Activated CD4-positive, alpha-beta T cell treated with anti-CD3 and anti-CD28 coated beads, Interleukin-2, amount 50 U/mL, for 24 hours (primary cell): ENCODE results near the gene CUTC.
"Not testable (repeated sequence)": the region's sequence is repeated elsewhere in the genome, so short reads cannot be mapped to it uniquely, and the experiment has no call there.

Experiments used
- DNase-seq, 2 donors: peaks; one replicate each; pipeline ENCODE4 v3.0.0-alpha.2; 2020; ENCODE audit warnings: low read depth in 1 of 2, low spot score in 1 of 2

The CUTC gene, protein sequence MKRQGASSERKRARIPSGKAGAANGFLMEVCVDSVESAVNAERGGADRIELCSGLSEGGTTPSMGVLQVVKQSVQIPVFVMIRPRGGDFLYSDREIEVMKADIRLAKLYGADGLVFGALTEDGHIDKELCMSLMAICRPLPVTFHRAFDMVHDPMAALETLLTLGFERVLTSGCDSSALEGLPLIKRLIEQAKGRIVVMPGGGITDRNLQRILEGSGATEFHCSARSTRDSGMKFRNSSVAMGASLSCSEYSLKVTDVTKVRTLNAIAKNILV

DNA sequence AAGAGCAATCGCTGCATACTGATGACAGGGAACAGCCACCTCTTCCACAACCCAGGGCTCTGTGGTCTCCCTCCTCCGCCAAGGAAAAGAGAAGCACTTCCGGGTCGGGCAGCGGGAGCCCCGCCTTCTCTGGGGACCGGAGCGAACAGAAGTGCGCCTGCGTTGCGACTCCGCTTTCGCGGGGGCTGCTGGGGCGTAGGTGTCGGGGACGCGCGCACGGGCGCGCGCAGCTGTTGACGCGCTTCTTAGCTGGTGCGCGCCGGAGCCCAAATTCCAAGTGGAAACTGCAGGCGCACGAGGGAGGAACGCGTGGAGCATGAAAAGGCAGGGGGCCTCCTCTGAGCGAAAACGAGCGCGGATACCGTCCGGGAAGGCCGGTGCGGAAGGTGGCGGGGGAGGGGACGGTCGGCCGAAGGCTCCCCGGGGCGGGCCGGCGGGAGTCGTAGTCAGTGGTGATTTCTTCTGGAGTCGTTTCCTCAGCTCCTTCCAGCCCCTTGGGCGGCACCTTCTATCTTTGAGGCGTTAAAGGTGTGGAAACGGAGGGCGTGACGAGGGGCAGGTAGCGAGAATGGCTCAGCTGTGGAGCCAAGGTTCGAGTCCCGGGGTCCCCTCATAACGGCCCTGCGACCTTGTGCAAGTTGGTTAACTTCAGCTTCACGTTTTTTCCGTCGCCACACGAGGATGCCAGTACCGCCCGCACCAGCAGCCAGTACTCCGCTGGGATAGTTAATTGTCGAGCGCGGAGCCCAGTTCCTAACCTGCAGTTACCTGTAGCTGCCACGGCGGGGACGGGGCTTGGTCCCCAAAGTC is at the start of gene CUTC, which contains the start of gene COX15:
Gene CUTC (plus strand): TSS at position 202 of the 810 bp plus-strand sequence. CDS start 115 bp downstream, at position 317.
Gene COX15 (minus strand): TSS at position 95 of the 810 bp plus-strand sequence. CDS start 78 bp downstream, at position 17.
- DNase-seq, result peak; percentile 89 to 92

DNA sequence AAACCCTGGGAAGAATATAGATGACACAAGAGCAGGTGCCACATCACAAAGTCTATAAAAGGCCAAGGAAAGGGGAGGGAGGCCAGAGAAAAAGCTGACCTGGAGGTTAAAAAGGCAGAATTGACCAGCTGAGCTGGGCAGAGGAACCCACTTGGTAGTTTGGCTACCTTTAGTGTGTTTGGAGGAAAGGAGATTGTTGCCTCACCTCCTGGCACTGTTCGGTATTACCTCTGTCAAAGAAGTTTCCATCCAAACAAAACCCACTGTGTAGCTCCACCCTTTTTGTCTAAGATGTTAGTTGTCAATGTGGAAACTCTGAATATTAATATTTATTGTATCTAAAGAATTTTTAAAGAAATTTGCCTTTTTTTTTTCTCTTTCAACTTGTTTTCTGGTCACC is 49.3 kb upstream of the CUTC start:
- no peak for DNase-seq

DNA sequence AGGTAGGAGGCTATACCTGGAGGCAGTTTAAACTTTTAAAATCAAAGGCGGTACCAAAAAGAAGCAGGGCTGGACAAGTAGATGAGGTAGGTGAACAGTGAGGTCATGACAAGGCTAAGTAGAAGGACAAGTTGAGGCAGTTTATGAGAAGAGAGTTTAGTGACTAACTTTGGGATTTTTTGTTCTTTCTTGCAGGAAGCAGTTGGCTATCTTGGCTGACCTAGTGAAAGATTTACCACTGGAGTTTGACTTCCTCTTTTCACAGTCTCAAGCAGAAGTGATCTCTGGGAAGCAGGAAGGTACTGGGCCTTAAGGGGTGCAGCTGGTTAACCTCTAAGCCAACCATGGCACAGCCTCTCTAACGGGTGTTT is 46.5 kb upstream of the CUTC start:
- DNase-seq, result no peak

DNA sequence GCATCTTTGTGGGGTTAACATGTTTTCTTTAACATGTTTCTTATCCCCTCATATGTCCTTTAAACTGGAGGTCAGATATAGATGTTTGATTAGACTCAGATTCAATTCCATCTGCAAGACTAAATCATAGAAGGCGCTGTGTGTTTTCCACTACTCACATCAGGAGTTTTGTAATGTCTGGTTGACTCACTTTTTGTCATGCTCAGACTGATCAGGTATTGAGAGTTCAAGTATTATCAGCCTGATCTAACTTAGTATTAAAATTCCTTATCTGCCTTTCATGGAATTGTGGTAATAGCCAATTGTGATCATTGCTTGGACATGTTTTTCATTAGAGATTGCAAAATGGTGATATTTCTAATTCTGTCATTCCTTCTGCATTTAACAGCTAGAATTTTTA is 42.6 kb upstream of the CUTC start:
- no peak for DNase-seq

DNA sequence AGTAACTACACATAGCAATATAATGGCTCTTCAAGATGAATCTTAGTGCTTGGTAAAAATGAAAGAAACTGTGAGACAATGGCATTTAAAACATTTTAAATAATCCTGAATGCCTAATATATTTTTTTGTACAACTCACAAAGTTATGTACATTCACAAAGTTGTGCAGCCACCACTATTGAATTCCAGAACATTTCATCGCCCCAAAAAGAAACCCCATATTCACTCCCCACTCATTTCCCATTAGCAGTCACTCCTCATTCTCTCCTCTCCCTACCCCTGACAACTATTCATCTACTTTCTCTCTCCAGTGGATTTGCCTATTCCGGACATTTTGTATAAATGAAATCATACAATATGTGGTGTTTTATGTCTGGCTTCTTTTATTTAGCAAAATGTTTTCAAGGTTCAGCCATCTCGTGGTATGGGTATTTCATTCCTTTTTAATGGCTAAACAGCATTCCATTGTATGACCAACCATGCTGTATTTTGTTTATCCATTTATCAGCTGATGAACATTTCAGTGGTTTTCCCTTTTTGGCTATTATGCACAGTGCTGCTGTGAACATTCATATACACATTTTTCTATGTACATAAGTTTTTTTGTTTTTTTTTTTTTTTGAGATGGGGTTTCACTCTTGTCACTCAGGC is 38.0 kb upstream of the CUTC start:
- no peak for DNase-seq

DNA sequence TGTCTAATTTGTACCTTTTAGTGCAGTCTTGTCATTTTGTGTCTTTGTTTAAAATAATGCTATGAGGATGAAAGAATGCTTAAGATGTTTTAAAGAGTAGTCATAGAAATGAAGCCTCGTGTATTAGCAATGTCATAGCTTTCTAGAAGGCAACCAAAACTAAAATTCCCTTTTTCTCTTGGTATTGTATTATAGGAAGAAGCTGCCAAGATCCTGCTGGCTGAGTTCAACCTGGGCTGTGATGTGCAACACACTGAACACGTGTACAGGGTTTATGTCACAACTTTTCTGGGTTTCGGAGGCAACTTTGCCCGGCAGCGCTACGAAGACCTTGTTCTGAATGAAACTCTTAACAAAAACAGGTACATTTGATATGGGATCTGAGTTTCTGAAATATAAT is 36.3 kb upstream of the CUTC start:
- DNase-seq, result no peak

DNA sequence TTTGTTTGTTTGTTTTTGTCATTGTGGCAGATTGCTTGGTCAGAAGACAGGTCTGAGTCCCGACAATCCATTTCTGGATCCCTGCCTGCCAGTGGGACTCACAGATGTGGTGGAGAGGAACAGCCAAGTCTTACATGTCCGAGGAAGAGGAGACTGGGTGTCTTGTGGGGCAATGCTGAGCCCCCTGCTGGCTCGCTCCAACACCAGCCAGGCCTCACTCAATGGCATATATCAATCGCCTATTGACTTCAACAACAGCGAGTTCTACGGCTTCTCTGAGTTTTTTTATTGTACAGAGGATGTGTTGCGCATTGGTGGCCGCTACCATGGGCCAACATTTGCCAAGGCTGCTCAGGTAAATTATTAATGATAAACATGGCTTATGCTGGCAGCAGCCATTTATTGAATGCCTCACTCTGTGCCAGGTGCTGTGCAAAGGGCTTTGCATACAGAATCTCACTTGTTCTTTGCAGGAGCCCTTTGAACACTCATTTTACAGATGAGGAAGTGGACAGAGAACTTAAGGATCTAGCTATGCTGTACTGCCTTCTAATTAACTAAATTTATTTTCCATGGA is 33.4 kb upstream of the CUTC start:
- no peak for DNase-seq

DNA sequence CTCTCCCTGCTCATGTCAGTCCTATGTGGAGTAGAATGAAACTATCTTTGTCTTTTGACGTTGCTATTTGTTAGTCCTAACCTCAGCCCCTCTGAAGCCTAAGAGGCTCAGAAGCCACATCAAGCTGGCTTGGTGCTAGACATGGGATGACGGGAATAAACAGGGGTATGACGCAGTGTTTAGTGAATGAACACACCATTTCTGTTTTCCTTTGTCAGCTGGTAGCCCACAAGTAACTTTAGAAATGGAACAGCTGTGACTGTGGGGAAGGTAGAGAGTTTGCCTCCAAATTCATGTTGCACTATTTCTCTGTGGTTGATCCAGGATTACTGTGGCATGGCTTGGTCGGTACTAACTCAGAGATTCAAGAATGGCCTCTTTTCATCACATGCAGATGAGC is 31.4 kb upstream of the CUTC start:
- DNase-seq, result no peak

DNA sequence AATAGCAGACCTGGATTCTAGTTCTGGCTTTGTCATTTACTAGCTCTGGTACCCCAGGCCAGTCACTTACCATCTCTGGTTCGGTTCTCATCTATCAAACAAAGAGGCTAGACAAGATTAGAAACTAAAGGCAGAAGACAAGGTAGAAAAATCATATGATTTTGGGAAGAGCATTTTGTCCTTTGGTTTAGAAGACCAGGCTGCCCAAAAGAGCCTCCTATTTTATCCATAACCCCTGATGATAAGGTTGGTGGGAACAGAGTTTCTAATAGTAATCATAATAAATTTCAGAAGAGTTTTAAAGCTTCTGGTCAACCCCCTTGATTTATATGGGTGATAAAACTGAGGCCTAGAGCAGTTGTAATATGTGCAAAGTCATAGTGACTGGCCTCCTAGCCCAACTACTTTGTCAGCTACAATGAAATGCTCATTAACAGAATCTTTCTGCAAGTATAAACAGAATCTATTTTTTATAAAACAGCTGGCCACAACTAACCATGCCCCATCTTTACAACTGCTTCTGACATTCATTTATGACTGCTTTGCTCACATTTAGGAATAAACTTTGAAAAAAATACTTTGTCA is 23.5 kb upstream of the CUTC start:
- no peak for DNase-seq

DNA sequence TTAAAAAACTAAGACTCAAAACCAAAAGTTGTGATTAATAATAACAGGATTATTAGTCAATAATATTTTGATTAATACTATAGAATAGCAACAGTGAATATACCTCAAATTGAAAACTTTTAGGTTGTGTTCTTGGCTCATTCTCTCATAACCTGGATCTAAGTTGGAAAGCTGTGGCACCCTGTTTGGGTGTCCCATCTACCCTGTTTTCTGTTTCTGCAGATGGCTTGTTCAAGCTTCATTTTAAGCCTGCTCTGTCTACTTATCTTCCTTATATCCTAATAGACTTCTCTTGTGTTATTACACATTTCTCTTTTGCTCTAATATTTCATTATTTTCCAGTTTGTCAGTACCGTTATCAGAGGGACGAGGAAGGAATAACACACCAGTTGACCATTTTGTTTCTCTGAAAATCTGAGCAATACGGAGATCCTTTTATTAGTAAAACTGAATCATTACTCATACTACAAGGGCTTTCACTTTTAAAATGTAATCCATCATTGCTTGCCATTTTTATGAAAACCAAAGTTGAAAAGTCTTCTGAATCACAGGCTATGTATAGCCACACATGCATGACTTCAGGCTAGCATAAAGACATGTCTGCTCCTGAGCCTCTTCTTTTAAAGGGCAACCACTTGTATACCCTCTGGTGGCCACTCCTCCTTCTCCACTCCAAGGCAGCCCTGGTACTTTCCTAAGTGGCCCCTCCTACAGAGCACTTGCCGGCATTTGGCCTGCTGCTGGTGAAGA is 22.4 kb upstream of the CUTC start:
- no peak for DNase-seq

DNA sequence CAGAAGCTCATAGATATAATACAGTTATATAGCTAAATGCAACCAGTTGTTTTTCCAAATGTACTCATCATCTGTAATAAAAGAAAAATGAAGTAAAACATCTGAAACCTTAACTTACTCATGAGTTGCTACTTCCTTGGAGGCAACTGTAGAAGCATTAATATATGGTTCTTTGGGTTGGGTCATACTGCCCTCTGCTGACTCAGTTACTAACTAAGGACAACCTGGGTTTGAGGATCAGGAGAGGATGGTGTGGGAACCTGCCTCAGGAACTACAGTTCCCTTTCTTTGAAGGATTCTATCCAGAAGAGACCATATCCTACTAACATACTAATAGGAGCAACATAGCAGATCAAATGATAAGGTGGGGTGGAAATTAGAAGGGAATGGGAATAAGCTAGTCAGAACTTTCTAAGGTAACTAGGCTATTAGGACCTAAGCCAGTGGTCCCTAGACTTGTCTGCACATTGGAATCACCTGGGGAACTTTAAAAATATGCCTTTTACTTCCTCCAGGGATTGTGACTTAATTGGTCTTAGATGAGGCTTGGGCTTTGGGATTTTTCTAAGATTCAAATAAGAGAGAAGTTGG is 20.8 kb upstream of the CUTC start:
- DNase-seq, result peak in 1 of 2 donors; percentile 15

DNA sequence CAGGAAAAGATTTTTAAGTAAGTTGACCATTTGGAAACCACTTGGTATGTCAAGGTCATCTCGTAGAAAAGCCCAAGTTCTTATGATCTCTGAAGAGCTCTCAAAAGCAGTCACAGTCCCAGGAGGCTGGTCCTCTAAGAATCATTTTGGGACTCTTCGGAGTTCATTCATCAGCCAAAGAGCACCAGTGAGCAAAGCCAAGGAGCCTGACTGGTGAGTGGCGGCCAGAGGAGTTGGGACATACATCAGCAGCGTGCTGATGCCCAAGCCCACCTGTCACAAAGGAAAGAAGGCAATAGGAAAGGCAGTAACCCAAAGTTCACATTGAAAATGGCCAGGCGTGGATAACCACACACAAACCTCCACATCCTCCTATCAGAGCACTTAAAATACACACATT is 17.6 kb upstream of the CUTC start:
- DNase-seq, result no peak

DNA sequence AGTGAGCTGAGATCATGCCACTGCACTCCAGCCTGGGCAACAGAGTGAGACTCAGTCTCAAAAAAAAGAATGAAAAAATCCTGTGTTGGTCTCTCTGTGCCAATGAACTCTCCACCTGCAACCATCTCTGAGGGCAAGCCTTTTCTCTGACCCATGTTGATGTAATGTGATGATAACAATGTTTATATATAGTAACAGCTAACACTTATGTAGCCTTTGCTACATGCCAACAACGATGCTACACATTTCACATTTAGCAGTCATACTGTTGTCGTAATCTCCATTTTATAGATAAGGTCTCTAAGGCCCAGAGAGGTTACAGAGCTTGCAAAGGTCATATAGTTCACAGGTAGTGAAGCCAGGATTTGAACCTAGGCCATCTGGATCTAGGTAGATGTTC is 11.6 kb upstream of the CUTC start:
- DNase-seq, result no peak

DNA sequence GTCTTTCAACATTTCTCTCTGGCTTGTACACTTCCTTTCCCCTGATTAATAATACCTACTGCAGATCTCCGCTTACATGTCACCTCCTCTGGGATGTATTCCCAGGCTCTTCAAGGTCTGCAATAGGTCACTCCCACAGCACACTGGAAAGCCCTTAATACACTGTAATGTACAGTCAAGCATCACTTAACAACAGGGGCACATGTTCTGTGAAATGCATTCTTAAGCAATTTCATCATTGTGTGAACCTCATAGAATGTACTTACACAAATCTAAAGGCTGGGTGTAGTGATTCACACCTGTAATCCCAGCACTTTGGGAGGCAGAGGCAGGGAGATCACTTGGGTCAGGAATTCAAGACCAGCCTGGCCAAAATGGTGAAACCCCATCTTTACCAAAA is 2.0 kb upstream of the CUTC start:
- DNase-seq, result no peak

DNA sequence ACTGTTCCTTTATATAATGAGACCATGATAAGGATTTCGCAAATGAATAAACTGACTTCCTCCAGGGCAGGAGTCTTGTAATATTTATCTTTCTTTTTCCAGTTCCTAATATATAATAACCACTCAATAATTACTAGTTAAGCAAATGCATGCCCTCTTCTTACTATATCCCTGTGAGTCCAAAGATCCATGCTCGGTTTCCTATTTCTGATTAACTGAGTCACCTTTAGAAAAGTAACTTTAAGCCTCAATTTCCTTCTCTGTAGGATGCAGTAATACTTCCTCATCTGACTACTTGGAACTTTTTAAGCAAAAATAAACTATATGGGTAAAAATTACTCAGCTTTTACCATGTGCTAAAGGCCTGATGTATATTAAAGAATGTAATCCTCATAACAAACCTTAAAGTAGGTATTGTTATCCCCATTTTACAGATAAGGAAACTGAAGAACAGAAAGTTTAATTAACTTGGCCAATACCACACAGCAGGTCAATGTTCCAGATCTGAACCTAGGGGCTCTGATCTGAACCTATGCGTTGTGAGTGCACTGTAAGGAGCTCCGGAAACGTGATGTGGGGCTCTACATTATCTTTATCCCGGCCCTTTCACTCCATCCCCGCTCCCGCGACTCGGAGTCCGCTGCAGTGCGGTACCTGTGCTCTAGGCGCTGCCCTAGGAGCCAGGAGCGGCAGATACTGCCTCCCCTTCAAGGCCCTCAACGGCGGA is 565 bp upstream of the CUTC start:
- no peak for DNase-seq

DNA sequence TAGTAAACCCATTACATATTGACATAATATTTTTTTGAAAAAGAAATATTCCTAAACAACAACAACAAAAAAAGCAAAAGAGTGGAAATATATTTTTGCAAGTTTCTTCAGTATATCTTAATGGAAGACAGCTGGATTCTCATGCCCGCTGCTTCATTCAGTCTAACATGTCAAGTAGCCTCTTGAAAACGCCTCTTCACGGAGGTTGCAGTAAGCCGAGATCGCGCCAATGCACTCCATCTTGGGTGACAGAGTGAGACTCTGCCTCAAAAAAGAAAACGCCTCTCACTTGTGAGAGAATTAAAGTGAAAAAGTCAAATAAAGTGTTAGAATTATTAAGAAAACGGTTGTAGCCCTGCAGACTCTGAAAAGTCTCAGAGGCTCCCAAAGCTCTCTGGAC is 1.3 kb downstream of the CUTC start:
- no peak for DNase-seq

DNA sequence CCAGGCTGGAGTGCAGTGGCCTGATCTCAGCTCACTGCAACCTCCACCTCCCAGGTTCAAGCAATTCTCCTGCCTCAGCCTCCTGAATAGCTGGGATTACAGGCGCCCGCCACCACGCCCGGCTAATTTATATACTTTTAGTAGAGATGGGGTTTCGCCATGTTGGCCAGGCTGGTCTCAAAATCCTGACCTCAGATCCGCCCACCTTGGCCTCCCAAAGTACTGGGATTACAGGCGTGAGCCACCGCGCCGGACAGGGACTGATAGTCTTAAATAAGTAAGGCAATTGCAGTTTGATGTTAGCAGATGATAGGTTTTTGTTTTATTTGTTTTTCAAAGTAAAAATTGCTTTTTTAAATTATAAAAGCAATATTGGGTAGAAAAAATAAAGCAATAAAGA is 2.1 kb downstream of the CUTC start:
- DNase-seq, result not testable (repeated sequence)

DNA sequence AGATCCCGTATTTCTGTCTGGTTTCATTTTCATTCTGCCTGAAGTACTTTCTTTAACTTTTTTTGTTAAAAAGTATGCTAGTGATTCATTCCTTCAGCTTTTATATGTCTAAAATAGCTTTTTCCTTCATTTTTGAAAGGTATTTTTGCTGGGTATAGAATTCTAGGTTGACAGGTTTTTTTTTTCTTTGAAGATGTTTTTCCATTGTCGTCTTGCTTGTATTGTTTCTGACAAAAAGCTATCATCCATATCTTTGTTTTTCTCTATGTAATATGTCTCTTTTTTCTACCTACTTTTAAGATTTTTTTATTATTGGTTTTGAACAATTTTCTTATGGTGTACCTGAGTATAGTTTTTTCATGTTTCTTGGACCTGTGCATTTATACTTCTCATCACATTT is 8.2 kb downstream of the CUTC start:
- no peak for DNase-seq

DNA sequence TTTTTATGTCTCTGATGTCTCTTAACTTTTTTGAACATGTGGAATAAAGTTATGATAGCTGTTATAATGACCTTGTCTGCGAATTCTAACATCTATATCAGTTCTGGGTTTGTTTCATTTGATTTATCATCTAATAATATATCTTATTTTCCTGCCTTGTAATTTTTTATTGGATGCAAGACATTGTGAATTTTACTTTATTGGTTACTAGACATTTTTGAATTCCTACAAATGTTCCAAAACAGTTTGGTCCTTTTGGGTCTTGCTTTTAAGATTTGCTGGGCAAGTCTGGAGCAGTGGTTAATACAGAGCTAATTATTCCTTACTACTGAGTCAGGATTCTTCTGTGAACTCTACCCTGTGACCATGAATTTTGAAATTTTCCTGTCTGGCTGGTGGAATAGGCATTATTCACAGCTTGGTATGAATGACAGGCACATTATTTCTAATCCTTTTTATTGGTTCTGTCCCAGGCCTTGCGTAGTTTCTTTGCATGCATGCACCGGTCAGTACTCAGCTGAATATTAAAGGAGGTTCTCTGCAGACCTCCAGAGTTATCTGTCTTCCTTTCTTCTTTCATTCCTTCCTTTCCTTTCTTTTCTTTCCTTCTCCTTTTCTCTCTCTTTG is 9.0 kb downstream of the CUTC start:
- no peak for DNase-seq
